Measurements from ENCODE around the gene DEGS1. TPM values are rescaled to one million over a fixed set of nuclear protein-coding genes. Genes with fewer than 3 reads are reported as not detected.

DEGS1 gene
- total RNA-seq, 1 donor from 2014 or later: 42.2 TPM

GRCh38 chr1:224213438-224214119, 30.5 kb downstream of the DEGS1 start:
- H3K4me3 ChIP-seq: no peak overlapping the region
- H3K27me3 ChIP-seq (ENCODE audit: low read depth): no peaks in the 10 kb centered on the region
- H3K27ac ChIP-seq (replicated peaks): peak overlapping the region; percentile 19
- no peak for TF ChIP-seq CTCF (IDR thresholded peaks at IDR 0.05; ENCODE audit: borderline replicate concordance)
- H3K4me1 ChIP-seq: peaks cover 45% of the 10 kb centered on the region
- no peak for DNase-seq
- intact Hi-C loops (cut with micrococcal nuclease): no loop called here
- H3K36me3 ChIP-seq: no peaks in the 10 kb centered on the region
- H3K9me3 ChIP-seq (replicated peaks): no peaks in the 10 kb centered on the region

- DNase-seq: no peak
These were observed 33.3 kb downstream of the DEGS1 start for GRCh38 chr1:224216382-224216781.

GRCh38 chr1:224217655-224218623, 34.9 kb downstream of the DEGS1 start:
- peaks cover 24% of the 10 kb centered on the region for H3K4me1 ChIP-seq
- H3K27me3 ChIP-seq (ENCODE audit: low read depth): no peaks in the 10 kb centered on the region
- intact Hi-C loops (cut with micrococcal nuclease): no loop called here
- peak overlapping the region; percentile 40 for H3K27ac ChIP-seq (replicated peaks)
- no peaks in the 10 kb centered on the region for H3K36me3 ChIP-seq
- no peaks in the 10 kb centered on the region for H3K9me3 ChIP-seq (replicated peaks)
- H3K4me3 ChIP-seq: no peak overlapping the region
- no peak for TF ChIP-seq CTCF (IDR thresholded peaks at IDR 0.05; ENCODE audit: borderline replicate concordance)
- no peak for DNase-seq

More at GRCh38 chr1:224216382-224216781, 33.3 kb downstream of the DEGS1 start:
- Histone ChIP-seq H3K9me3 (replicated peaks) (no peaks in the 10 kb centered on the region), H3K4me1 (peaks cover 34% of the 10 kb centered on the region), H3K27ac (replicated peaks) (peak overlapping the region; percentile 77), H3K36me3 (no peaks in the 10 kb centered on the region), H3K4me3 (no peak overlapping the region), H3K27me3 (ENCODE audit: low read depth) (no peaks in the 10 kb centered on the region)
- intact Hi-C loops (cut with micrococcal nuclease): no loop called here
- TF ChIP-seq CTCF (IDR thresholded peaks at IDR 0.05; ENCODE audit: borderline replicate concordance): no peak

GRCh38 chr1:224219011-224219611, 36.1 kb downstream of the DEGS1 start:
- intact Hi-C loops (cut with micrococcal nuclease): no loop called here
- no peaks in the 10 kb centered on the region for H3K27me3 ChIP-seq (ENCODE audit: low read depth)
- no peaks in the 10 kb centered on the region for H3K36me3 ChIP-seq
- H3K9me3 ChIP-seq (replicated peaks): no peaks in the 10 kb centered on the region
- H3K4me1 ChIP-seq: peaks cover 24% of the 10 kb centered on the region
- H3K4me3 ChIP-seq: no peak overlapping the region
- DNase-seq: no peak
- no peak overlapping the region for H3K27ac ChIP-seq (replicated peaks)
- no peak for TF ChIP-seq CTCF (IDR thresholded peaks at IDR 0.05; ENCODE audit: borderline replicate concordance)

- TF ChIP-seq CTCF (IDR thresholded peaks at IDR 0.05; ENCODE audit: borderline replicate concordance): no peak
- H3K27me3 ChIP-seq (ENCODE audit: low read depth): no peaks in the 10 kb centered on the region
- intact Hi-C loops (cut with micrococcal nuclease): no loop called here
- no peak overlapping the region for H3K4me3 ChIP-seq
- no peaks in the 10 kb centered on the region for H3K9me3 ChIP-seq (replicated peaks)
- no peak for DNase-seq
- no peak overlapping the region for H3K27ac ChIP-seq (replicated peaks)
- peaks cover 22% of the 10 kb centered on the region for H3K4me1 ChIP-seq
- H3K36me3 ChIP-seq: no peaks in the 10 kb centered on the region
These were observed 36.6 kb downstream of the DEGS1 start for GRCh38 chr1:224219612-224220059.

All from left ventricle myocardium inferior (tissue), 1 donor.